Measurements from ENCODE around the gene TMEM132D. TPM values are rescaled to one million over a fixed set of nuclear protein-coding genes. Genes with fewer than 3 reads are reported as not detected.

TMEM132D gene
- total RNA-seq, 1 donor from 2014 or later = 15.2 TPM

DNA sequence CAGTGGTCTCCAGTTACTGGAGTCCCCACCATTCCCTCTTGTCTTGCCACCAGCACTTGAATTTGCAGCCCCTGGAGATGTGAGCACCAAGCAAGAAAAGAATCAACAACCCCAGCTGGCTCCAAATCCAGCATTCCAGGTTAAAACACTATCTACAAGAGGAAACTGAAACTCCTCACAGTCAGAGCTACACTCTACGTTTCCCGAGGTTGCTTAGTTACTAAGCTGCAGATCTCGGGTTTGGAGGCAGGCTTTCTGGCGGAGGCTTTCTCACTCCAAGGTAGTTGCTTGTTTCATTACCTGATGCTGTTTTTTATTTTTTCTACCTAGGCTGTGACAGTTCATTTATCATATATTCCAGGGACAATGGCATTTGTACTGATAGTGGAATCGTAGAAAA is 802.4 kb downstream of the TMEM132D start:
- no peak for TF ChIP-seq CTCF (IDR thresholded peaks at IDR 0.05)

DNA sequence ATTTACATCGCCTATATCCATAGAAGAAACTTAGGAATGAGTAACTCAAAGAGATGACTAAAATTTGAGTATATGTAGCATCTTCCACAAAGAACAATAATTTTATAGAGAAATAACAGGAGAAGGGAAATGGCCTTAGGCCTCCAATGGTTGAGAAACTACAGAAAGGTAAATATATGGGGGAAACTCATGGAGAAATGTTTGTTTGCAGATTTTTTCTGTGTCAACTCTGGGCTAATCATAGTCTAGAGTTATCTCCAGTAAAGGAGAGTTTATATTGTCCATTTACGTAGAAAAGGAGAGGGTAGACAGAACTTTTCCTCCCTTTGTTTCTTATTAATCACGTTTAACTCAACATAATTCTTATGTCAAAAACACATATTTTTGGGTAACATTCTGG is 806.4 kb downstream of the TMEM132D start:
- Mint-ChIP-seq H3K27ac (ENCODE audit: unreplicated experiment) (no peak overlapping the region), H3K4me3 (ENCODE audit: unreplicated experiment) (no peak overlapping the region), H3K4me1 (ENCODE audit: unreplicated experiment) (peaks cover 2% of the 10 kb centered on the region), H3K36me3 (ENCODE audit: unreplicated experiment) (peaks cover 2% of the 10 kb centered on the region), H3K9me3 (ENCODE audit: unreplicated experiment) (no peaks in the 10 kb centered on the region), H3K27me3 (ENCODE audit: unreplicated experiment) (no peaks in the 10 kb centered on the region)
- no peak for TF ChIP-seq CTCF (IDR thresholded peaks at IDR 0.05)
- no peak for DNase-seq (ENCODE audit: extremely low spot score, unreplicated experiment)

More for the DNA sequence above, 802.4 kb downstream of the TMEM132D start:
- Mint-ChIP-seq H3K4me1 (ENCODE audit: unreplicated experiment) (peaks cover 2% of the 10 kb centered on the region), H3K27ac (ENCODE audit: unreplicated experiment) (no peak overlapping the region), H3K27me3 (ENCODE audit: unreplicated experiment) (no peaks in the 10 kb centered on the region), H3K4me3 (ENCODE audit: unreplicated experiment) (no peak overlapping the region), H3K9me3 (ENCODE audit: unreplicated experiment) (no peaks in the 10 kb centered on the region), H3K36me3 (ENCODE audit: unreplicated experiment) (peaks cover 2% of the 10 kb centered on the region)
- no peak for DNase-seq (ENCODE audit: extremely low spot score, unreplicated experiment)

GRCh38 chr12:129096968-129097367 is 806.9 kb downstream of the TMEM132D start:
- peak; percentile 78 for DNase-seq (ENCODE audit: extremely low spot score, unreplicated experiment)
- no peak overlapping the region for H3K27ac Mint-ChIP-seq (ENCODE audit: unreplicated experiment)
- no peak for TF ChIP-seq CTCF (IDR thresholded peaks at IDR 0.05)
- peaks cover 2% of the 10 kb centered on the region for H3K36me3 Mint-ChIP-seq (ENCODE audit: unreplicated experiment)
- peaks cover 2% of the 10 kb centered on the region for H3K4me1 Mint-ChIP-seq (ENCODE audit: unreplicated experiment)
- no peaks in the 10 kb centered on the region for H3K9me3 Mint-ChIP-seq (ENCODE audit: unreplicated experiment)
- no peaks in the 10 kb centered on the region for H3K27me3 Mint-ChIP-seq (ENCODE audit: unreplicated experiment)
- no peak overlapping the region for H3K4me3 Mint-ChIP-seq (ENCODE audit: unreplicated experiment)

- peak; percentile 69 for DNase-seq (ENCODE audit: extremely low spot score, unreplicated experiment)
- H3K27ac Mint-ChIP-seq (ENCODE audit: unreplicated experiment) = no peak overlapping the region
- no peak overlapping the region for H3K4me3 Mint-ChIP-seq (ENCODE audit: unreplicated experiment)
- no peaks in the 10 kb centered on the region for H3K36me3 Mint-ChIP-seq (ENCODE audit: unreplicated experiment)
- no peaks in the 10 kb centered on the region for H3K27me3 Mint-ChIP-seq (ENCODE audit: unreplicated experiment)
- peaks cover 2% of the 10 kb centered on the region for H3K4me1 Mint-ChIP-seq (ENCODE audit: unreplicated experiment)
- no peak for TF ChIP-seq CTCF (IDR thresholded peaks at IDR 0.05)
- H3K9me3 Mint-ChIP-seq (ENCODE audit: unreplicated experiment) = no peaks in the 10 kb centered on the region
Observed at GRCh38 chr12:129096184-129096583, 807.6 kb downstream of the TMEM132D start.

DNA sequence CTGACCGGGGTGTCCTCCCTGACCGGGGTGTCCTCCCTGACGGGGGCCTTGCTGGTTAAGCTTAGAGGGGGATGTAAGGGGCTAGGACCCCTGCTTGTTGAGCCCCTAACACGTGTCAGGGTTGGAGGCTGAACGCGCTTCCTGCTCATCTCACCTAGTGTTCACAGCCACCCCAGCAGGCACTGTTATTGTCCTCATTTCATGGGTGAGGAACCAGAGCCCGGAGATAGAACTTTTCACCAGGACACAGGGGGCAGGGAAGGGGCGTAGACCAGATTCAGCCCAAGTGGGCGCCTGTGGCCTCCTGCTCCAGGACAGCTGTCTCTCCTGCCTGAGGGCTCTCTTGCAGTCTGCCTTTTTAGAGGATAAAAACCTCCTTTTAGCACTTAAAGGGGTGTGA is 814.2 kb downstream of the TMEM132D start:
- Mint-ChIP-seq H3K4me1 (ENCODE audit: unreplicated experiment) (no peaks in the 10 kb centered on the region), H3K27ac (ENCODE audit: unreplicated experiment) (no peak overlapping the region), H3K4me3 (ENCODE audit: unreplicated experiment) (no peak overlapping the region), H3K9me3 (ENCODE audit: unreplicated experiment) (peaks cover 7% of the 10 kb centered on the region), H3K36me3 (ENCODE audit: unreplicated experiment) (peaks cover 2% of the 10 kb centered on the region), H3K27me3 (ENCODE audit: unreplicated experiment) (no peaks in the 10 kb centered on the region)
- DNase-seq (ENCODE audit: extremely low spot score, unreplicated experiment) = peak; percentile 70
- no peak for TF ChIP-seq CTCF (IDR thresholded peaks at IDR 0.05)
